Measurements from ENCODE around the gene MYH7B.
A peak's percentile ranks its signal among the peaks of the same experiment; 100 is the strongest.

MYH7B gene

DNA sequence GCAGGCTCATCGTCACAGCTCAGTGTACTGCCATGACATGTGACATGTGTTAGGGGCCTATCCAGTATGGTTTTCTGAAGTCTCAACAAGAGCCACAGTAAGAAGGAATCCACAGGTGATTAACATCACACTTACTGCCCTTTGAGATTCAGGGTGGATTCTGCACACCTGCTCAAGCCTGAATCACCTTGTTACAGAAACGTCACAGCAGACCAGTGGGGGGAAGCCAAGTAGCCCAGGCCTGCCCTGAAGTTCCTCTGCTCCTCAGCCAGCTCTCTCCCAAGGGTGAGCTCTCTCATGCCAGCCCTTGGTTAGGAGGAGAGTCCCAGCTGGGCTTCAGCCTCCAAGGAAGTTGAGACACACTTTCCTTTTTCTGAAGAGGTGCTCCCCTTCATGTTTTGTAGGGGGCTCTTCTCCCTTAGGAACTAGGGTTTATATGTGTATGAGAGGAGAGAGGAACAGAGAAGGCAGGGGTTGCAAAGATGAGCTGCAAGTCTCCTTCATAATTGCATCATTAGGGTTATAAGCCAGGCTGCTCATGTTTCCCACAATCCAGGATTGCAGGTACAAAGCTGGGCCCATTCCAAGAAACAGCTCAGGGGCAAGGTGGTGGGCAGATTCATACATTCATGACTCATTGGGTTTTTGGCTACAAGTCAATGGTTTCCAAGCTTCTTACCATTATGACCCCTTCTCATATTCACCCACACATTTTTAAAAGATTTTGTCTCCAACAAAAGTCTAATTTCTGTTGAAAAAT, 11.7 kb upstream of the MYH7B start:
- DNase-seq (ENCODE audit: insufficient read length, low spot score): no peak
- FAIRE-seq: no peak

DNA sequence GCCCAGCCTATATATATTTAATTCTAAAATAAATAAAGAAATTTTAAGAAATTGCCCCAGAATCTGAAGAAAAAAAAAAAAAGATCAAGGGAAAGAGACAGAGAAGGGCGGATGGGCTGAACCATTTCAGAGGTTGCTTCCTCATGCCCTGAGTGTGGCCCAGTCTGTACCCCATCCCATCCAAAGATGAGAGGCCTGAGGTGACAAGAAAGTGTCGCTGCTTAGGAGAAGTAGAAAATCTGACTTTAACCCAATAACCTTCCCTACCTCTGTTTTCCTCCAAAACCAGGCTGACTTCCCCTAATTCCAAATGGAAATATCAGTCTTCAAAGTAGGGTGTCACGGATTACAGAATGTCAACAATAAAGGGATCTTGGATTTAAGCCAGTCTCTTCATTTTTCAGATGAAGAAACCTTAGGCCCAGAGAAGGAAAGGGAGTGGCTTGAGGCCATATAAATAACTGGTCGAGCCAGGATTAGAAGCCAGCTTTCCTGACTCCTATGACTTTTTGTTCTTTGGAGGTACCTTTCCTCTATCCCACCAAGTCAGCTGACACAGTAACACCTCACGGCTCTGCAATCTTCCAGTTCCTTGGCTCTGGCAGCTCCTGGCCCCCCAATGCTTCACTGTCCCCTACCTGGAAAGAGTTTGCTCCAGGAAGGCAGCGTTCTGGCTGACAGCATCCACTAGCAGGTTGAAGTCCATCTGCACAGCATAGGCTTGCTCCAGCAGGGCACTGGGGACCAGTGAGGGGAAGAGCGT, 10.2 kb upstream of the MYH7B start:
- FAIRE-seq: no peak
- DNase-seq (ENCODE audit: insufficient read length, low spot score): no peak

DNA sequence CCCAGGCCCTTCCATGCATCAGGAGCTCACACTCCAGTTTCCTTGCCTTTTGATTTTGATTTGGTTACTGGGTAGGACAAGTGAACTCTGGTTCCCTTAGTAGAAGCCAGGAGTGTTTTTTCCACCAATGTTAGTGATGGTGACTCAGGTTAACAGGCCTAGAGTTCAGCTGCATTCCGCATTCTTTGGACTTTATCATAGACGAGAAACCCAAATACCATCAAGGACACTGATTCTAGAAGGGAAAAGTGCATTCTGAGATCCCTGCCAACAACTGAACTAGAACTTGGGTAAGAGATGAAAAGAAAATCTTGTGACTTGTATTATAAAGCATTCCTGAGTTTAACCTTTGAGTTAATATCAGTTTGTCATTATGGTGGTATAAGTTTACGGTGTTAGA, 9.0 kb upstream of the MYH7B start:
- DNase-seq (ENCODE audit: insufficient read length, low spot score): no peak
- FAIRE-seq: no peak

DNA sequence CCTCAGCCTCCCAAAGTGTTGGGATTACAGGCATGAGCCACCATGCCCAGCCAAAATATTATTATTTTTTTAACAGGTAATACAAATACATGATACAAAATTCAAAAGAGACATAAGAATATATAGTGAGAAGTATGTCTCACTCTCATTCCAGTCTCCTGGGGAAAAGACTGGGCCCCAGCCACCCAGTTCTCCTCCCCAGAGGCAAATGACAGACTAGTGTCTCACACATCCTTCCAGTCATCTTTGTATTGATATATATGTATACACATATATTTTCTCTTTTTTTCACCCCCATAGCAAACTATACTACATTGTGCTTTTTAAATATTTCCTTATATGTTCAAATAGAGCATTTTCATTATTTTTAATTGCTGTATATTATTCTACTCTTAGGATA, 8.3 kb upstream of the MYH7B start:
- DNase-seq (ENCODE audit: insufficient read length, low spot score): no peak
- no peak for FAIRE-seq

DNA sequence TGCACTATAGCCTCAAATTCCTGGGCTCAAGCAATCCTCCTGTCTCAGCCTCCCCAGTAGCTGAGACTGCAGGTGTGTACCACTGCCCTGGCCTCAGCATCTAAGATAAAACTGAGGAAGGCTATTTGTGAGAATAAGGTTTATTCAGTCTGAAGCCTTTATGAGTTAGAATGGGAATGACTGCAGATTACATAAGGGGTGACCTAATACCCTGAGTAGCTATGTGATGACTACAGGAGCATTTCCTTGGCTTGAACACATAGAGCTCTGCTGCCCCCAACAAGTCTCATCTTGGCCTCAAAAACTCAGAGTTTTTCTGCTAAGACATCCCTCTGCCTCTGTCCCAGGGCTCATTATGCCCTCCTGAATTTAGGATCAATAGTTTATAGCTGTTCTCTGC, 7.6 kb upstream of the MYH7B start:
- DNase-seq (ENCODE audit: insufficient read length, low spot score): peak; percentile 40
- no peak for FAIRE-seq

DNA sequence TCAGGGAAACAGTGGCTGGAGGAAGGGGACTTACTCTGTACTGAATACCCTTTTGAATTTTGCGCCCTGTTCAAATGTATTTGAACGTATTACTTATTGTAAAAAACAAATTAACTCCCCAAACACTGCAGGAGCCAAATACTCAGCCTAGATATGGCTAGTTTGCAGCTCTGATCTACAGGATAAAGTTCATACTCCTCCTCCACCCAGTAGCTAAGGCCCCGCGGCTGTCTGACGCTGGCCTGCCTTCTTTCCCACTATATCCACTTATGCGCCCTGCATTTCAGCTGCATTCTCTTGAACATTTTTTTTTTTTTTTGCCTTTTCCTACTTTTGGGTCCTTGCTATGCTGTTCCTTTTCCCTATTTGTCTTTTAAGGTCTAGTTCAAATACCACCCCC, 6.5 kb upstream of the MYH7B start:
- no peak for DNase-seq (ENCODE audit: insufficient read length, low spot score)
- FAIRE-seq: no peak

DNA sequence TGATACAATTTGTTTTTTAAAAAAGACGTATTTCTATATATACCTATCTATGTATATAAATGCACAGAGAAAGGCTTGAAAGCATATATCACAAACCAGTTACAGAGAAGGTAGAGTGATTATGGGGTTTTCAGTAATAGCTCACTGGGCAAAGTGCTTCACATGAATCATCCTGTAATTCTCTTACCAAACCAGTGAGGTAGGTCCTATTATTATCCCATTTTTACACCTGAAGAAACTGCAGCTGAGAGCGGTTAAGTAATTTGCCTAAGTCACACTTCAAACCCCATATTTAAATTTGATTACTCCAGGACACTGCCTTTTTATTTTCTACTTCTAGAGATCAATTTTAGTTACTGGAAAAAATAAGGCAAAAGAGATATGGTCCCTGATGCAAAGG, 4.4 kb upstream of the MYH7B start:
- DNase-seq (ENCODE audit: insufficient read length, low spot score) (no peak), FAIRE-seq (no peak)

DNA sequence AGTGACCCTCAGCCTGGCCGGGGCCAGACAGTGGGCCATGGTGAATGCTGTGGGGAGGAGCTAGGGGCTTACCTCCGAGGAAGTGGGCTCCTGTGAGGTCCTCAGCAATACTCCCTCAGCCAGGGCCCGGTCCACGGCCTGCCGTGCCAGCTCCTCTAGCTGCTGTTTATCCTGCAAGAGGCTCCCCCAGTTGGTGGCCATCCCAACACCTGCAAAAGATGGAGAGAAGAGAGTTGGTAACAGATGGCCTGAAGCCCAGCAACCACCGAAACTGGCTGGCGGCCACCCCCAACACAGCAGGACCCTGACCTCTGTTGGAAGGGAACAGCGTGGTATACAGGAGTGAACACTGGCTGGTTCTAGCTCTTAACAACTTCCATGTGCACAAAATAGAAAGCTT, 4.0 kb upstream of the MYH7B start:
- DNase-seq (ENCODE audit: insufficient read length, low spot score) (no peak), FAIRE-seq (no peak)

DNA sequence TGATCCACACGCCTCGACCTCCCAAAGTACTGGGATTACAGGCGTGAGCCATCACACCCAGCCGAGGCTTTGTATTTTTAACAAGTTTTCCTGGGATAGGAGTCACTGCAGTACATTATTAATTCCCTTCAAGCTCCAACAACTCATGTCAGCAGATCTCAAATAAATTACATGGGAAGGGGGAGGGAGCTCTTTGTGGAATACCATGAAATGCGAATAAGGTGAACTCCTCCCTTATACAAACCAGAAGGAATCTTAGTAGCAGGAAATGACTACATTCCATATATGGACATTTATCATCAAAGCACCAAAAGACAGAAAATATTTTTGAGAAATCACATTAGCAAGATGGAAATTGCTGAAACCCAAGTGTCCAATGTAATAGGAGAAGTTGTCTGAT, 3.0 kb upstream of the MYH7B start:
- FAIRE-seq (no peak), DNase-seq (ENCODE audit: insufficient read length, low spot score) (no peak)

DNA sequence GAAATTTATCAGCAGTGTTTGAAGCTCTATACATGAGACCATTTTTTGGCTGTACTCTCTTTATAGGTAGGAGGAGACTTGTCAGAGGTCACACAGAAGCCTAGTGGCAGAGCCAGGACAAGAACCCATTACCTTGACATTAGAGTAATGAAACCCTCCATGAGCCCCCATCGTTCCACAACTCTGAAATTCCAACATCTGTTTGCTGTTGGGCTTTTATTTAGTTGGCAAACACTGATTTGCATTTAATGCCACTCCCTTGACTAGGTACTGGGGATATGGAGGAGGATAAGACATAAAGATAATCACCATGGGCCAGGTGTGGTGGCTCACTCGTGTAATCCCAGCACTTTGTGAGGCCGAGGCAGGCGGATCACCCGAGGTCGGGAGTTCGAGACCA, 1.7 kb upstream of the MYH7B start:
- DNase-seq (ENCODE audit: insufficient read length, low spot score) (no peak), FAIRE-seq (no peak)

DNA sequence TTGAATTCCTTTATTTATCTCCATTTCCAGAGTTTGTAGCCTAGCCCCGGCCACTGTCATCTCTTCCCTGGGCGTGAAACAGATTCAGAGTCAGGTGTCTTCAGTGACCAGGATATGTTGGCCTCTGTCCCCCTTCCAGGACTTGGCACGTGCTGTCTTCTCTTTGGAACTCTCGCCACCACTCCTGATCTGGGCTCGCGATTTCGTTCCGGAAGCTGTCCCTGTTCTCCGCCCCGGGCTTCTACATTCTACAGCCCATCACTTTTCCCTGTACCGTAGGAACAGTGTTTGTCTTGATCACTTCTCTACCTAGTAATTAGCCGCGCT, 801 bp upstream of the MYH7B start:
- no peak for DNase-seq (ENCODE audit: insufficient read length, low spot score)
- no peak for FAIRE-seq

DNA sequence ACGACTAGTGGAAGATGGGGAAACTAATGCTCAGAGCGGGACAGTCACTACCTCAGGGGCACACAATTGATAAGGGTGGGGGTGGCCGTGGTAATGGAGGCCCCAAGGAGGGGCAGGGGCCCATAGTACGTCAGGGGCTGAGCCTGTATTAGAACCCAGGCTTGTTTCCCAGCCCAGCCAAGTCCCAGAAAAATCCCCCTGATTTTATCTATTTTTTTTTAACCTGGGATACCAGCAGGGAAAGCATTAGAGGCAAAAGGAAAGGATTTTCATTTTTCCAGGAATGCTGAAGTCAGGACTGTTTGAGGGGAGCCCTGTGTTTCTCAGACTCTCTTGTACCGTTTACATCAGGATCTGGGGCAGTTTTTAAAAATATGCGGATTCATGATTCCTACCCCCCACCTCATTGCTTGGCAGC, 382 bp downstream of the MYH7B start:
- DNase-seq (ENCODE audit: insufficient read length, low spot score) (no peak), FAIRE-seq (no peak)

DNA sequence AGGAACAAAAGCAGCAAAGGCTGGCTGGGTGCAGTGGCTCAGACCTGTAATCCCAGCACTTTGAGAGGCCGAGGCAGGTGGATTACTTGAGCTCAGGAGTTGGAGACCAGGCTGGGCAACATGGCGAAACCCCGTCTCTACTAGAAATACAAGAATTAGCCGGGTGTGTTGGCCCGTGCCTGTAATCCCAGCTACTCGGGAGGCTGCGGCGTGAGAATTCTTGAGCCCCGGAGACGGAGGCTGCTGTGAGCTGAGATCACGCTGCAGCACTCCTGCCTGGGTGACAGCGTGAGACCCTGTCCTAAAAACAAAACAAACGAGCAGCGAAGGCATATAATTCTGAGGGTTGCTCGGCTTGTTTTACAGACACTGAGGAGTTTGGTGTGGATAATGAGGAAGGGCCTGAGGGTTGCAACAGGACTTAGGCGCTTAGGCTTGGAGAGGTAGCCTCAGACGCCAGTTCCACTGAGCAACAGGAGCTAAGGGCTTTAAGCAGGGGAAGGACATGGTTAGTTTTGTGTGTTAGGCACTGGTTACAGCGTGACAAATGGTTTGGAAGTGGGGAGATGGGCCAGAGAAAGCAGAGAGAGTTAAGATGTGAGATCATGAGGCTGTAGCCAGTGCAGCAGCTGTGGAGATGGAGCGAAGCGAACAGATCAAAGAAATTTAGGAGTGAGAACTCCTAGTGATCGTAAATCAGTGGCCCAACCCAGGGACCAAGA, 1.2 kb downstream of the MYH7B start:
- no peak for DNase-seq (ENCODE audit: insufficient read length, low spot score)
- FAIRE-seq: no peak

DNA sequence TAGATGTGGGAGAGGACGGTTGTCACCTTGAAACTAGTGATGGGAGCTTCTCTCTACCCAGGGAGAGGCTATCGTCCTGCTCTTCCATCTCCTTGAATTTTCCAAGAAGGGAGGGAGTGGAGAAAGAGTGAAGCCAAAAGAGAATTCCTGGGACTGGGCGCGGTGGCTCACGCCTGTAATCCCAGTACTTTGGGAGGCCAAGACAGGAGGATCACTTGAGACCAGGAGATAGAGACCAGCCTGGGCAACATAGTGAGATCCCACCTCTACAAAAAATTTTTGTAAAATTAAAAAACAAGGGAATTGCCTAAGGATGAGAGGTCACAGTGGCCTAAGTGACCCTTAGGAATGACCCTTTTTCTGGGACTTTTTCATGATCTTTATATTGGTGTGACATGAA, 8.8 kb downstream of the MYH7B start:
- FAIRE-seq (no peak), DNase-seq (ENCODE audit: insufficient read length, low spot score) (no peak)

DNA sequence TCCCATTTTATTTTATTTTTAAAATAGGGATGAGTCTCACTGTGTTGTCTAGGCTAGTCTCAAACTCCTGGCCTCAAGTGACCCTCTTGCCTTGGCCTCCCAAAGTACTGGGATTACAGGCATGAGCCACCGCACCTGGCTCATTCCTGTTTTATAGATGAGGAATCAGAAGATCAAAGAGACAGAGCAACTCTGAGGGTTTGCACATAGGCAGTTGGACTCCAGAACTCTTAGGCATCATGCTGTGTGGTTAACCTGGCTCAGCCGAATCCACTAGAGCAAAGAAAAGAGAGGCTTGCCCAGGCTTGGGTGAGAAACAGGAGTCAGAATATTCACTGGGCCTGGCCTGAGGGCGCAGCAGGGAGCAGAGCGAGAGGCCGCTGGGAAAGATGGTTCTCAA, 9.4 kb downstream of the MYH7B start:
- DNase-seq (ENCODE audit: insufficient read length, low spot score) (no peak), FAIRE-seq (no peak)

DNA sequence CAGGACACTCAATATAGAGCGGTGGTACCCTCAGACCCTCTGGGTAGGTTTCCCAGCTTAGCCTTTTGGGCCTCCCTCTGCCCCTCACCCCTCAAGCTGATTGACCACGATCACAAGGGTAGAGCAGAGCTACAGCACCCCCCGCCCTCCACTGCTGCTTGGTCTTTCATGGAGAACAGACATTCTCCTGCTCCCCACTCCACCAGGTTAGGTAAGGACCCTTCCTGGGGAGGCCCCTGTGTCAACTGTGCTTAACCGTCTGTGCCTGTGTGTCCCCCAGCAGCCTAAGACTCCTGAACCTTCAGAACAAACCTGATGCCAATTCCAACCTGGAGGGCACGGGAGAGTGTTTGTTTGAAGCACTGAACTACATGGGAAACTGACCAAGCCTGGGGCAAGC, 11.8 kb downstream of the MYH7B start:
- DNase-seq (ENCODE audit: insufficient read length, low spot score) (no peak), FAIRE-seq (no peak)

DNA sequence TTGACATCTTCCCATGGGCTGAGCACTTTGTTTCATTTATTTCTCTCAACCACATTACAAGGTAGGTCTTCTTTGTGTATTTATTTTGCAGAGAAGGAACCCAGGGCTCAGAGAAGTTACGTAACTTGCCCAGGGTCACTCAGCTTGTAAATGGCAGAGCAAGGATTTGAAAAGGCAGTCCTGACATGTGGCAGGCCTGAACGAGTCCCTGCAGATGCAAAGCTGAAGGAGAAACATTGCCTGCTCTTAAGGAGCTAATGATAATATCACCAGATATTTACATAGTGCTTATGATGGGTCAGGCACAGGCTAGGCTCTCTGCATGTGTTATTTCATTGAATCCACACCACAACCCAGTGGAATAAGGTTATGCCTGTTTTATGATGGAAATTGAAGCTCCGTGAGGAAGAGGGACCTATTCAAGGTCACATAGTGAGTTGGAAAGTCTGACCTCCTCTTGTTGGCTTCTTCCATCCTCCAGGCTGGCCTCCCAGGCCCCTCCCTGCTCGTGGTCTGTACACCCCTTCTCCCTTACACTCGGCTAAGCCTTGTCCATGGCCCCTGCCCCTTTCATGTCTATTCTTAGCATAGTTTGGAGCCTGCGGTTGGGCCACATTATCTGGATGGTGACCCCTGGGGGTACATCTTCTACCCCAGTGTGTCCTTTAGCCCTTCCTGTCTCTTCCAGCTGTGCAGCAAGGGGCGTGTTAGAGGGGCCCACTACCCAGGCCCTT, 12.5 kb downstream of the MYH7B start:
- no peak for DNase-seq (ENCODE audit: insufficient read length, low spot score)
- FAIRE-seq: no peak

DNA sequence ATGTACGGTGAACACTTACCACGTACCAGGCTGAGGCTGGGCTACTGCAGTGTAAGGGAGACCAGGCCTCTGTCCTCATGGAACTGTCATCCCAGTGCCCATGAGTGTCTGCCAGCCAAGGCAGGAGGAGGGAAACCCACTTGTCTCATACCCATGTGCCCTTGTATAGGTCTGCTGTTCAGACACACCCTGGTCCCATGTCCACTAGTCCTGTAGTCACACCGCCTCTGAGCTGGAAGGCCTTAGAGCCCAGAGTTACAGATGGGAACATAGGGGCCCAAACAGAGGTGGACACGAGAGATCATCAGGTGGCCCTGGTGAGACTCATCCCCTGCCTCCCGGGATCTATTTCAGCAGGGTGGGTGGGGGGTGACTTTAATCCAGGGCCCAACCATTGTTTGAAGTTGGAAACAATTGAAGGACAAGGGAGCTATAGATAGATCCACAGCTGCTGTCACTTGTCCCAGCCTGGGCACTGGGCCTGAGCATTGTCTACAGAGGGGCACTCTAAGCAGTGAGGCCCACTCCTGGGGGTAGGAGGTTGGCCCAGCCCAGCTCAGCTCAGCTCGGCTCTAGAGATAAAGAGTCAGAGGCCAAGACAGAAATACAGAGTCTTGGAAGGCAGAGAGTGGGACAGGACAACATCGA, 14.6 kb downstream of the MYH7B start:
- no peak for DNase-seq (ENCODE audit: insufficient read length, low spot score)
- no peak for FAIRE-seq

DNA sequence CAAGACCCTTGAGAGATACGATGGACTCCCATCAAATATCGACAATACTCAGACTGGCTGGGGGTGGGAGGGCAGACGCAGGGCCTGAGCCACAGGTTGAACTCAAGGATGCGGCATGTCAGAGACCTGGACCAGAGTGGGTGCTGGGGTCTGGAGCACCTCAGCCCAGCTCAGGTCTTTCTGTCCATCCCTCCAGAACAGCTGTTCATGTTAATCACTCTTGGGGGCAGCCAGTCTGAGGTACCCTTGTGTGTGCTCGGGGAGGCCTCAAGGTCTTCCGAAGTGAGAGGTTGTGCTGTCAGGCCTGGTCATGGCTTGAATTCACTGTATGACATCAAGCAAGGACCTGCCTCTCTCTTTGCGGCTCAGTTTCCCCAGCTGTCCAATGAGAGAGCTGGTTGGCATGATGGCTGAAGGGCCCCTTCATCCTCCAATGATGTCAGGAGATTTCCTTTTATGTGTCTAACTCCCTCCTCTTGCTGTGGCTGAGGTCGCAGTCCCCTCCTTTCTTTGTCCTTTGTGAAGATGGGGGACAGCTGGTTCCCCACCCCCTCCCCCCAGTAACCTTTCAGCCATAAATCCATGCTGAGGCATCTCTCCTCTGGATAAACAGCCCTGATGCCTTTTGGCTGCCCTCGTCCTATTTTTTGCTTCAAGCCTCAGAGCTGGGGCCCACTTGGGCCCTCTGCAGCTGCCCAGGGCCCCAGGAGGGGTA, 15.3 kb downstream of the MYH7B start:
- FAIRE-seq (no peak), DNase-seq (ENCODE audit: insufficient read length, low spot score) (no peak)

DNA sequence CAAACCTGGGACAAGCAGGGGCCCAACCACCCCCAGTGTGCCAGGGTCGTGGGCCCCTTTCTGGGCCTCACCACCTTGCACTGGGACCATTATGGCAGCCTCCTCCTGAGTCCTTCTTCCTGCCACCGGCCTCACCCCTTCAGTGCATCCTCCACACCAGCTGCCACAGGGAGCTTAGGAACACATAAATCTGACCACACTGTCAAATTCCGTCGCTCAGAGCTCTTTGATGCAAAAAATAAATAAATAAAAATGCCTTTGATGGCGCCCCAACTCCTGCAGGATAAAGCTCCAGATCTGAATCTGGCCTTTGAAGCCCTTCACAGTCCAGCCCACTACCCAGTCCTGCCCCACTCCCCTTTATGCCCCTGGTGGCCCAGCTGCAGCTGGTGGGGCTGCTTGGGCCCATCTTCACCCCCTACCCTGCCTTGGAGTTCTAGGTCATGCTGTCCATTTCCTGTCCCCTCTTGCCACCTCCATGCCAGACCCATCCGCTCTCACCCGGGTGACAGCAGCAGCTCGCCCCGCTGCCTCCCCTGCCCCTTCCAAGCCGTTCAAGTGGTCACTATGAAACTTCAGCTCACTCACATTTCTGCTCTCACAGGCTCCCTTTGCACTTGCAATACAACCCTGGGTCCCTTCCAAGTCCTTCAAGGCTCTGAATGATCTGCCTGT, 16.0 kb downstream of the MYH7B start:
- FAIRE-seq: no peak

More for the DNA sequence above, 16.0 kb downstream of the MYH7B start:
- no peak for DNase-seq (ENCODE audit: insufficient read length, low spot score)
